ENCODE measurements around the gene PTP4A2.

The PTP4A2 gene

DNA sequence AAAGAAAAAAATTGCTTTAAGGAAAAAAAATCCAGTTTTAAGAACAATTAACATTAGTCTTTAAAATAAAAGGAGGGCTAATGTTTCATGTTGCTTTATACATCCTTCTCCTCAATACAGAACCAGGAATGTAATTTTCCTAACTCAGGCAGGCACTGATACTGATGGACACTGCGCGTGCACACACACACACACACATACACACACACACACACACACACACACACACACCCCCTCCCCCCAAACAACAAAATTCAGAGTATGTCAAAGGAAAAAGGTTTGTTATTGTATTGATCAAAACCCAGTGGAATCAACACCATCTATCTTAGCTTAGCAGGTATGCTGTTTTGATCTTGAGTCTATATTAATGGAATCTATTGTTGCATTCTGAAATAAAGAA is 31.6 kb downstream of the PTP4A2 start:
- DNase-seq (ENCODE audit: low read depth): no peak
- TF ChIP-seq, protein P1, sequence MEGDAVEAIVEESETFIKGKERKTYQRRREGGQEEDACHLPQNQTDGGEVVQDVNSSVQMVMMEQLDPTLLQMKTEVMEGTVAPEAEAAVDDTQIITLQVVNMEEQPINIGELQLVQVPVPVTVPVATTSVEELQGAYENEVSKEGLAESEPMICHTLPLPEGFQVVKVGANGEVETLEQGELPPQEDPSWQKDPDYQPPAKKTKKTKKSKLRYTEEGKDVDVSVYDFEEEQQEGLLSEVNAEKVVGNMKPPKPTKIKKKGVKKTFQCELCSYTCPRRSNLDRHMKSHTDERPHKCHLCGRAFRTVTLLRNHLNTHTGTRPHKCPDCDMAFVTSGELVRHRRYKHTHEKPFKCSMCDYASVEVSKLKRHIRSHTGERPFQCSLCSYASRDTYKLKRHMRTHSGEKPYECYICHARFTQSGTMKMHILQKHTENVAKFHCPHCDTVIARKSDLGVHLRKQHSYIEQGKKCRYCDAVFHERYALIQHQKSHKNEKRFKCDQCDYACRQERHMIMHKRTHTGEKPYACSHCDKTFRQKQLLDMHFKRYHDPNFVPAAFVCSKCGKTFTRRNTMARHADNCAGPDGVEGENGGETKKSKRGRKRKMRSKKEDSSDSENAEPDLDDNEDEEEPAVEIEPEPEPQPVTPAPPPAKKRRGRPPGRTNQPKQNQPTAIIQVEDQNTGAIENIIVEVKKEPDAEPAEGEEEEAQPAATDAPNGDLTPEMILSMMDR (conservative IDR thresholded peaks at IDR 0.05; ENCODE audit: low read depth, low read length): no peak
- H3K4me3 ChIP-seq (ENCODE audit: low read length): no peak overlapping the region

DNA sequence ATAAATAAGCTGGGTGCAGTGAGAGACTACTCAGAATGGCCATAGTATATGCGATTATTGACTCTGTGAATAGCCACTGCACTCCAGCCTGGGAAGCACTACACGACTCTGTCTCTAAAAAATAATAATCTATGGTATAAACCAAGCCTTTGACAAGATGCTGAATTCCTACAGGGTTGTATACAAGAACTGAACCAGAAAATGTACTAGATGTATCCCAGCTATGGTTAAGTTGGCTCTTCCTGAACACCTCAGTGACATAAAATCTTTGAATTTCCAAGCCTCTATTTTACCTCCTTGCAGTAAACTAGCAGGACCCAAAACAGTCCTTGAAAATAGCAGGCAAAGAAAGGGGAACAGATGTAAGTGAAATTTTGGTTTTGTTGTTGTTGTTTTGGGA is 32.5 kb downstream of the PTP4A2 start:
- TF ChIP-seq, protein P1 (conservative IDR thresholded peaks at IDR 0.05; ENCODE audit: low read depth, low read length): no peak
- no peak for DNase-seq (ENCODE audit: low read depth)
- no peak overlapping the region for H3K4me3 ChIP-seq (ENCODE audit: low read length)

DNA sequence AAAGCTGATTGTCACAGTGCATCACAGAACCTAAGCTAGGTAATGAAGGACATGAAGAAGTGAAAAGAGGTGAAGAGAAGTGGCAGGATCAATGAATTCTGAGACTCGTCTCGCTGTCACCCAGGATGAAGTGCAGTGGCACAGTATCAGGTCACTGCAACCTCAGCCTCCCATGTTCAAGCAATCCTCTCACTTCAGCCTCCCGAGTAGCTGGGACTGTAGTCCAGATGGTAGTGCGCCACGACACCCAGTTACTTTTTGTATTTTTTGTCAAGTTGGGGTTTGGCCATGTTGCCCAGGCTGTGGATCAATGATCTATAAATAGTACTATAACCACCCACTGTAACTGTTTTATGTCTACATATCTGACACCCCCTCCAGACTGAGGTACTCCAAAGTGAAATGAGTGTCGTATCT is 33.1 kb downstream of the PTP4A2 start:
- TF ChIP-seq, protein P1 (conservative IDR thresholded peaks at IDR 0.05; ENCODE audit: low read depth, low read length): no peak
- no peak overlapping the region for H3K4me3 ChIP-seq (ENCODE audit: low read length)
- no peak for DNase-seq (ENCODE audit: low read depth)

DNA sequence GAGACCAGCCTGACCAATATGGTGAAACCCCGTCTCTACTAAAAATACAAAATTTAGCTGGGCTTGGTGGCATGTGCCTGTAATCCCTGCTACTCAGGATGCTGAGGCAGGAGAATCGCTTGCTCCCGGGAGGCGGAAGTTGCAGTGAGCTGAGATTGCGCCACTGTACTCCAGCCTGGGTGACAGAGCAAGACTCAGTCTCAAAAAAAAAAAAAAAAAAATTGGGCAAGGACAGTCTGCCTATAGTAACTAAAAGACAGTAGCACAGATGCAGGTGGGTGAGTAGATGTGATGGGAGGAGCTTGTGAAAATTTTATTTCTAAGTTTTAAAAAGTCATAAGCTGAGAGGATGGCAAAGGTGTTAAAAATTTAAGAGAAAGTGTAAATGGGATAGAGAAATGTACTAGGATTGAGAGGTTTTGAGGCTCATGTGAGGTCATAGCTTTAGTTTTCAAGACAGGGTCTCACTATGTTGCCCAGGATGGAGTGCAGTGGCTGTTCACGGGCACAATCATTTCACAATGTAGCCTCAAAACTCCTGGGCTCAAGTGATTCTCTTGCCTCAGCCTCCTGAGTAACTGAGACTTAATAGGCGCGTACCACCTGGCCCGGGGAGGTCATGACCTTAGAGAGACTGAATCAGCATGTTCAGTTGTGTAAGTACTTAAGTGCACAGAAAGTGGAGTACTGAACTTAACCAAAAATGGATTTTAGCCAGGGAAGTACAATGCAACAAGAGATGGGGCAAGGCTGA is 33.7 kb downstream of the PTP4A2 start:
- H3K4me3 ChIP-seq (ENCODE audit: low read length): no peak overlapping the region
- DNase-seq (ENCODE audit: low read depth): no peak
- TF ChIP-seq, protein P1 (conservative IDR thresholded peaks at IDR 0.05; ENCODE audit: low read depth, low read length): no peak

- DNase-seq (ENCODE audit: low read depth): no peak
- TF ChIP-seq, protein P1 (conservative IDR thresholded peaks at IDR 0.05; ENCODE audit: low read depth, low read length): no peak
These were observed 35.7 kb downstream of the PTP4A2 start for GRCh38 chr1:31902510-31902860.

GRCh38 chr1:31901838-31902509 is 36.2 kb downstream of the PTP4A2 start:
- TF ChIP-seq, protein P1 (conservative IDR thresholded peaks at IDR 0.05; ENCODE audit: low read depth, low read length): no peak
- no peak for DNase-seq (ENCODE audit: low read depth)
- H3K4me3 ChIP-seq (ENCODE audit: low read length): no peak overlapping the region

More at GRCh38 chr1:31902510-31902860, 35.7 kb downstream of the PTP4A2 start:
- H3K4me3 ChIP-seq (ENCODE audit: low read length): no peak overlapping the region

DNA sequence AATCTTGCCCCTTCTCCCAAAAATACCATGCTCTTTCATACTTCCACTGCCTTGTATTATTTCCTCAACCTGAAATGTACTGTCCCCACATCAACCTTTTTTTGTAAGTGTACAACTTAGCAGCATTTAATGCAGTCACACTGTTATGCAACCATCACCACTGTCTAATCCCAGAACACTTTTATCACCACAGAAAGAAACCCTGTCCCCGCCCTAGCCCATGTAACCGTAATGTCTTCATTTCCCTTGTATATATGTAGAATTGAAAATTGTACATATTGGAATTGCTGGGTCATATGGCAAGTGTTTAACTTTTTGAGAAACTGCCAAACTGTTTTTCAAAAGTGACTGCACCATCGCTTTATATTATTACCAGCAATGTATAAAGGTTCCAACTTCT is 37.4 kb downstream of the PTP4A2 start:
- TF ChIP-seq, protein P1 (conservative IDR thresholded peaks at IDR 0.05; ENCODE audit: low read depth, low read length): no peak
- DNase-seq (ENCODE audit: low read depth): no peak
- H3K4me3 ChIP-seq (ENCODE audit: low read length): no peak overlapping the region

Data from retinal pigment epithelial cell (primary cell).